Right cardiac atrium (tissue), 5 donors: ENCODE data around the gene MAP3K6. TPM values are rescaled to one million over a fixed set of nuclear protein-coding genes. Genes with fewer than 3 reads are reported as not detected.

Experiments used
- ATAC-seq, 2 donors: fragments of 200-7000 bp; cut with Tn5 transposase; one replicate each; pipeline versions ENCODE4 v1.8.0 to v1.9.1; 2020; ENCODE audit warnings: moderate library complexity in 2 of 2, mild to moderate bottlenecking in 1 of 2
- DNase-seq, 3 donors: peaks; one replicate each; pipeline ENCODE4 v3.0.0-alpha.2; 2020
- H3K27ac ChIP-seq: one replicate; pipeline ENCODE4 v1.5.1; 2013; ENCODE audit warnings: mild to moderate bottlenecking, low read length, control low read depth, moderate library complexity
- H3K27me3 ChIP-seq: one replicate; pipeline ENCODE4 v1.6.1; 2013; ENCODE audit not compliant: control insufficient read depth, insufficient read depth
- H3K4me1 ChIP-seq: one replicate; pipeline ENCODE4 v1.6.1; 2013; ENCODE audit warnings: low read length; ENCODE audit not compliant: control insufficient read depth, insufficient read depth
- H3K4me3 ChIP-seq: one replicate; pipeline ENCODE4 v1.5.1; 2013; ENCODE audit warnings: low read length, control low read depth
- H3K9me3 ChIP-seq: one replicate; pipeline ENCODE4 v1.6.1; 2013; ENCODE audit warnings: low read length; ENCODE audit not compliant: control insufficient read depth
- WGBS: extraction: QIAGEN DNeasy Blood & Tissue Kit; methylation state at CpG from one replicate; pipeline ENCODE4 v1.1.7; 2013; 5-methylcytosine and 5-hydroxymethylcytosine counted together
- intact Hi-C, 4 donors: fragments of 100-400 bp; cut with DNase I; formaldehyde crosslinking; loops; one replicate each; pipeline versions ENCODE4 v1.11.0 to v1.14.0; 2022 to 2023
- polyA plus RNA-seq: library from polyadenylated mRNA; stranded (reverse); fragments of 200-250 nt; gene quantifications from one replicate; pipeline ENCODE4 v1.2.3, GENCODE V29; 2013
- total RNA-seq, 4 donors: library from RNA; stranded (reverse); fragmentation: NEBNext Ultra II Directional; extraction: Animal tissue kit (Norgen Biotek cat#: 25700); gene quantifications; one replicate each; pipeline ENCODE4 v1.2.1, GENCODE V29; 2021
- donor health status: healthy with polysubstance abuse.
- donor health status: DM: no; HTN: yes; CAD: no.
- donor health status: DM: no; HTN: no; CAD: no.
- donor health status: DM: no; HTN: yes; CAD: no; lungs with severe emphysema.
- donor health status: DM: yes; HTN: yes; CAD: no.

Gene MAP3K6
- total and polyA plus RNA-seq, 5 donors, result 40.7 to 52.7 (median 47.5) TPM

GRCh38 chr1:27372808-27373690, 6.3 kb upstream of the MAP3K6 start:
- no peaks in the 10 kb centered on the region for H3K9me3 ChIP-seq
- 90% methylated on average over 11 of the region's 11 CpGs for WGBS
- no peak for ATAC-seq
- intact Hi-C loops, result no loop called here
- peak in 2 of 3 donors; percentile 53 to 58 for DNase-seq
- no peaks in the 10 kb centered on the region for H3K27me3 ChIP-seq
- H3K27ac ChIP-seq, result no peak overlapping the region
- peak overlapping the region; percentile 2 for H3K4me3 ChIP-seq
- peaks cover 2% of the 10 kb centered on the region for H3K4me1 ChIP-seq

- no peak for ATAC-seq
- intact Hi-C loops, result no loop called here
Observed at GRCh38 chr1:27372022-27372807, 5.5 kb upstream of the MAP3K6 start.

GRCh38 chr1:27368869-27369582, 2.3 kb upstream of the MAP3K6 start:
- Histone ChIP-seq H3K27me3 (no peaks in the 10 kb centered on the region), H3K9me3 (no peaks in the 10 kb centered on the region), H3K4me3 (no peak overlapping the region), H3K4me1 (peaks cover 18% of the 10 kb centered on the region), H3K27ac (peak overlapping the region; percentile 19)
- peak in 2 of 3 donors; percentile 42 to 47 for DNase-seq
- intact Hi-C loops, result loop anchor here in 1 of 4 donors (5.0 kb wide), 1 partner anchor 33 kb away; no protein-coding TSS in a partner anchor
- 54% methylated on average over 13 of the region's 13 CpGs for WGBS
- no peak for ATAC-seq

More at GRCh38 chr1:27372022-27372807, 5.5 kb upstream of the MAP3K6 start:
- no peak overlapping the region for H3K27ac ChIP-seq
- H3K27me3 ChIP-seq, result no peaks in the 10 kb centered on the region
- peak in 2 of 3 donors; percentile 38 to 42 for DNase-seq
- H3K9me3 ChIP-seq, result no peaks in the 10 kb centered on the region
- WGBS, result 87% methylated on average over 19 of the region's 19 CpGs
- H3K4me1 ChIP-seq, result peaks cover 9% of the 10 kb centered on the region
- H3K4me3 ChIP-seq, result no peak overlapping the region

GRCh38 chr1:27367160-27367650, 444 bp upstream of the MAP3K6 start:
- H3K27ac ChIP-seq, result peak overlapping the region; percentile 100
- H3K4me1 ChIP-seq, result peaks cover 18% of the 10 kb centered on the region
- intact Hi-C loops, result loop anchor here in 1 of 4 donors (5.0 kb wide), 1 partner anchor 35 kb away; no protein-coding TSS in a partner anchor
- no peak for ATAC-seq
- H3K27me3 ChIP-seq, result no peaks in the 10 kb centered on the region
- H3K4me3 ChIP-seq, result peak overlapping the region; percentile 94
- WGBS, result 28% methylated on average over 8 of the region's 8 CpGs
- H3K9me3 ChIP-seq, result no peaks in the 10 kb centered on the region
- DNase-seq, result no peak

- Histone ChIP-seq H3K27me3 (no peaks in the 10 kb centered on the region), H3K4me3 (peak overlapping the region; percentile 94), H3K9me3 (no peaks in the 10 kb centered on the region), H3K4me1 (peaks cover 18% of the 10 kb centered on the region), H3K27ac (peak overlapping the region; percentile 100)
- peak; percentile 76 to 82 for ATAC-seq
- intact Hi-C loops, result loop anchor here in 1 of 4 donors (5.0 kb wide), 1 partner anchor 36 kb away; no protein-coding TSS in a partner anchor
- WGBS, result under 1% methylated on average over 30 of the region's 30 CpGs
- peak; percentile 95 to 98 (median 97) for DNase-seq
Observed at GRCh38 chr1:27366113-27366410, 699 bp downstream of the MAP3K6 start.

GRCh38 chr1:27365372-27366112, 1.2 kb downstream of the MAP3K6 start:
- intact Hi-C loops, result loop anchor here in 1 of 4 donors (5.0 kb wide), 1 partner anchor 37 kb away; no protein-coding TSS in a partner anchor
- Histone ChIP-seq H3K4me1 (peaks cover 18% of the 10 kb centered on the region), H3K4me3 (peak overlapping the region; percentile 94), H3K27ac (peak overlapping the region; percentile 100), H3K27me3 (no peaks in the 10 kb centered on the region), H3K9me3 (no peaks in the 10 kb centered on the region)
- ATAC-seq (peak; percentile 81 to 86), DNase-seq (peak; percentile 92 to 96 (median 95))
- 2% methylated on average over 40 of the region's 40 CpGs for WGBS

- H3K27me3 ChIP-seq, result no peaks in the 10 kb centered on the region
- DNase-seq, result peak in 1 of 3 donors; percentile 58
- ATAC-seq, result no peak
- no peaks in the 10 kb centered on the region for H3K9me3 ChIP-seq
- H3K4me3 ChIP-seq, result peak overlapping the region; percentile 94
- peaks cover 18% of the 10 kb centered on the region for H3K4me1 ChIP-seq
- WGBS, result 71% methylated on average over 11 of the region's 11 CpGs
- H3K27ac ChIP-seq, result peak overlapping the region; percentile 100
- intact Hi-C loops, result loop anchor here in 1 of 4 donors (5.0 kb wide), 1 partner anchor 37 kb away; no protein-coding TSS in a partner anchor
Observed at GRCh38 chr1:27364696-27365371, 1.9 kb downstream of the MAP3K6 start.

GRCh38 chr1:27363766-27364695, 2.7 kb downstream of the MAP3K6 start:
- H3K27ac ChIP-seq, result no peak overlapping the region
- 85% methylated on average over 26 of the region's 26 CpGs for WGBS
- intact Hi-C loops, result no loop called here
- DNase-seq, result peak in 1 of 3 donors; percentile 62
- no peaks in the 10 kb centered on the region for H3K27me3 ChIP-seq
- no peak overlapping the region for H3K4me3 ChIP-seq
- peaks cover 17% of the 10 kb centered on the region for H3K4me1 ChIP-seq
- H3K9me3 ChIP-seq, result no peaks in the 10 kb centered on the region
- no peak for ATAC-seq

- H3K27ac ChIP-seq, result no peak overlapping the region
- H3K4me1 ChIP-seq, result peaks cover 6% of the 10 kb centered on the region
- no peak for ATAC-seq
- H3K27me3 ChIP-seq, result no peaks in the 10 kb centered on the region
- H3K4me3 ChIP-seq, result no peak overlapping the region
- H3K9me3 ChIP-seq, result no peaks in the 10 kb centered on the region
- 94% methylated on average over 8 of the region's 8 CpGs for WGBS
- intact Hi-C loops, result no loop called here
- peak in 1 of 3 donors; percentile 51 for DNase-seq
Observed at GRCh38 chr1:27361553-27361952, 5.2 kb downstream of the MAP3K6 start.
